ENCODE data around the gene DOCK3. TPM values are rescaled to one million over a fixed set of nuclear protein-coding genes. Genes with fewer than 3 reads are reported as not detected.
"Not testable (repeated sequence)": the region's sequence is repeated elsewhere in the genome, so short reads cannot be mapped to it uniquely, and the experiment has no call there.

DOCK3 gene
- total RNA-seq, 2 experiments from 2014 or later = 3.4 to 4.1 TPM

DNA sequence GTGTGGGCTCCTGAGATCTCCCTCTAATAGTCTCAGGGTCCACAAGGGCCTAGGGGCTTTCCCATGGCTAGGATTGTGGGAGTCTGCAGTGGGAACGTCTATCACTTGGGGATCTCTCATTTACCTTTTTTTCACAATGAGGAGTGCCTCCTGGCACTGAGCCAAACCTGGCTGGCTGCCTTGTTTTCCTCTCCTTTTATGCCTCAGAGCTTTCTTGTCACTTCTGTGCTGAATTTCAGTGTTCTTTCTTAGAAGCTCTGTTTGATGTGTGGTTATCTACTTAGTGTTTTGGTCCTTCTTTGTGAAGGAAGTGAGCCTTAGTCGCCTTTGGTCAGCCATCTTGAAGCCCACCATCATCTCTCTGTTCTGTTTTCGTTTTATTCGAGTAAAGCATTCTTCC lies 33.9 kb downstream of the DOCK3 start:
- DNase-seq (no peak), ATAC-seq (no peak)
- CTCF ChIA-PET = no interaction called here
- H3K27me3 Mint-ChIP-seq = no peaks in the 10 kb centered on the region
- peaks cover 2% of the 10 kb centered on the region for H3K9me3 Mint-ChIP-seq (ENCODE audit: low read depth)
- H3K27ac Mint-ChIP-seq = no peak overlapping the region
- H3K4me1 Mint-ChIP-seq = peaks cover 7% of the 10 kb centered on the region
- no peak overlapping the region for H3K4me3 Mint-ChIP-seq
- peaks cover 2% of the 10 kb centered on the region for H3K36me3 Mint-ChIP-seq

- no peak for ATAC-seq
- H3K4me3 Mint-ChIP-seq = no peak overlapping the region
- peaks cover 3% of the 10 kb centered on the region for H3K36me3 Mint-ChIP-seq
Observed at GRCh38 chr3:50714946-50715345, 40.2 kb downstream of the DOCK3 start.

GRCh38 chr3:50724831-50725230 lies 50.1 kb downstream of the DOCK3 start:
- Mint-ChIP-seq H3K9me3 (ENCODE audit: low read depth) (no peaks in the 10 kb centered on the region), H3K27ac (no peak overlapping the region)
- DNase-seq = no peak

More at GRCh38 chr3:50714946-50715345, 40.2 kb downstream of the DOCK3 start:
- Mint-ChIP-seq H3K27ac (no peak overlapping the region), H3K9me3 (ENCODE audit: low read depth) (peaks cover 2% of the 10 kb centered on the region), H3K4me1 (peaks cover 2% of the 10 kb centered on the region), H3K27me3 (no peaks in the 10 kb centered on the region)
- CTCF ChIA-PET = no interaction called here
- DNase-seq = no peak

DNA sequence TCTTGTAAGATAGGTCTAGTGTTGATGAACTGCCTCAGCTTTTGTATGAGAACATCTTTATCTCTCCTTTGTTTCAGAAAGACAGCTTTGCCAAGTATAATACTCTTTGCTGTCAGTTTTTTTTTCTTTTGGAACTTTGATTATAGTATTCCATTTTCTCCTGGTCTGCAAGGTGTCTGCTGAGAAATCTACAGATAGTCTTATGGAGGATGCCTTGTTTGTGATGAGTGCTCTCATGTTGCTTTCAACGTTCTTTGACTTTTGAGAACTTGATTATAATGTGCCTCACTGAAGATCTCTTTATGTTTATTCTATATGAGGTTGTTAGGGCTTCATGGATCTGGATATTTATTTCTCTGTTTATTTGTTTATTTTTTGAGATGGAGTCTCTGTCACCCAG lies 60.3 kb downstream of the DOCK3 start:
- DNase-seq (no peak), ATAC-seq (no peak)
- no peaks in the 10 kb centered on the region for H3K4me1 Mint-ChIP-seq
- peaks cover 3% of the 10 kb centered on the region for H3K9me3 Mint-ChIP-seq (ENCODE audit: low read depth)
- H3K27ac Mint-ChIP-seq = no peak overlapping the region
- peaks cover 2% of the 10 kb centered on the region for H3K36me3 Mint-ChIP-seq
- H3K27me3 Mint-ChIP-seq = no peaks in the 10 kb centered on the region
- CTCF ChIA-PET = no interaction called here
- H3K4me3 Mint-ChIP-seq = no peak overlapping the region

More at GRCh38 chr3:50724831-50725230, 50.1 kb downstream of the DOCK3 start:
- CTCF ChIA-PET = no interaction called here
- no peak for ATAC-seq
- Mint-ChIP-seq H3K36me3 (peaks cover 3% of the 10 kb centered on the region), H3K4me3 (no peak overlapping the region), H3K4me1 (no peaks in the 10 kb centered on the region), H3K27me3 (peaks cover 11% of the 10 kb centered on the region)

DNA sequence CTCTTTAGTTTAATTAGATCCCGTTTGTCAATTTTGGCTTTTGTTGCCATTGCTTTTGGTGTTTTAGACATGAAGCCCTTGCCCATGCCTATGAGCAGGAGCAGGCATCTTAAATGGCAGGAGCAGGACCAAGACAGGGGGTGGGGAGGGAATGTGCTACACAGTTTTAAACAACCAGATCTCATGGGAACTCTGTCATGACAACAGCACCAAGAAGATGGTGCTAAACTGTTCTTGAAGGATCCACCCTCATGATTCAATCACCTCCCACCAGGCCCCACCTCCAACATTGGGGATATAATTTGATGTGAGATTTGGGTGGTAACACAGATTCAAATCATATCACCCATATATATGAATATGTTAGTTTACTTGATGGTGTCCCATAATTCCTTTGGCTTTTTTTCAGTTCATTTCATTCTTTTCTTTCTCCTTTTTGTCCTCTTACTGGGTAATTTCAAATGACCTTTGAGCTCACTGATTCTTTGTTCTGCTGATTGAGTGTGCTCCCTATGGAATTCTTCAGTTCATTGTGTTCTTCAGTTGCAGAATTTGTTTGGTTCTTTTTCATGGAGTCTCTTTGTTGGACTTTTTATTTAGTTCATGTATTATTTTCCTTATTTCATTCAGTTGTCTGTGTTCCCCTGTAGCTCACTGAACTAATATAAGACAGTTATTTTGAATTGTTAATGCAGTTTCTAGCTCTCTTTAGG lies 62.6 kb downstream of the DOCK3 start:
- CTCF ChIA-PET = interaction anchor here (0.7 kb wide), 1 partner anchor 41 kb away, joined by 3 read pairs; no protein-coding TSS in a partner anchor
- H3K4me1 Mint-ChIP-seq = no peaks in the 10 kb centered on the region
- ATAC-seq (no peak), DNase-seq (no peak)
- H3K27ac Mint-ChIP-seq = no peak overlapping the region
- H3K27me3 Mint-ChIP-seq = no peaks in the 10 kb centered on the region
- peaks cover 3% of the 10 kb centered on the region for H3K9me3 Mint-ChIP-seq (ENCODE audit: low read depth)
- no peak overlapping the region for H3K4me3 Mint-ChIP-seq
- H3K36me3 Mint-ChIP-seq = peaks cover 2% of the 10 kb centered on the region

DNA sequence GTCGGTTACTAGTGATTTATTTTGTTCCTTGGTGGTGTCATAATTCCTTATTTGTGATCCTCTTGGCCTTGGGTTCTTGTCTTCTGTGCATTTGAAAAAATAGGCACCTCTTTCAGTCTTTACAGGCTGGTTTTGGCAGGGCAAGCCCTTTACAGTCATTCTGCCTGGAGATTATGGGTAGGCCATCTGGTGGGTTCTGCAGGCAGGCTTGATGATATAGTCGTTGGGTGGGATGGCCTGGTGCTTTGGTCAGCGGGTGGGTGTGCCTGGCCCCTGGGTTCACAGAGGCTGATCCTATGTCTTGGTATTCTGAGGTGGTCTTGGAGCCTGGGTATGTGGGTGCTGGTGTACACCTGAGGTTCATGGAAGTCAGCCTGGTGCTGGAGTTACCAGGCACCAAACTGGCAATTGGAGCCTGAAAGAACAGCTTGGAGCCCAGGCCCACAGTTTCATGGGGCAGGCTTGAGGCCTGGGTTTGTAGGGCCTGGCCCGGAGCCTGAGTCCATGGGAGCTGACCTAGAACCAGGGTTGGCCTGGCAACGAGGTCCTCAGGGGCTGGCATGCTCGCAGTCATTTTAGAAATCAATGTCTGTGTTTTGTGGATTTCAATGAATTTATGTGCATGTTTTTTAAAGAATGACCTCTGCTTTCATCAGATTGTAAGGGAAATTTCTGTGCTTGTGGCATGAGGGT lies 63.3 kb downstream of the DOCK3 start:
- H3K9me3 Mint-ChIP-seq (ENCODE audit: low read depth) = peaks cover 3% of the 10 kb centered on the region
- no peaks in the 10 kb centered on the region for H3K4me1 Mint-ChIP-seq
- H3K27me3 Mint-ChIP-seq = no peaks in the 10 kb centered on the region
- H3K4me3 Mint-ChIP-seq = no peak overlapping the region
- no peak overlapping the region for H3K27ac Mint-ChIP-seq
- ATAC-seq (no peak), DNase-seq (no peak)
- CTCF ChIA-PET = interaction anchor here (0.7 kb wide), 1 partner anchor 40 kb away, joined by 3 read pairs; no protein-coding TSS in a partner anchor
- H3K36me3 Mint-ChIP-seq = peaks cover 2% of the 10 kb centered on the region

DNA sequence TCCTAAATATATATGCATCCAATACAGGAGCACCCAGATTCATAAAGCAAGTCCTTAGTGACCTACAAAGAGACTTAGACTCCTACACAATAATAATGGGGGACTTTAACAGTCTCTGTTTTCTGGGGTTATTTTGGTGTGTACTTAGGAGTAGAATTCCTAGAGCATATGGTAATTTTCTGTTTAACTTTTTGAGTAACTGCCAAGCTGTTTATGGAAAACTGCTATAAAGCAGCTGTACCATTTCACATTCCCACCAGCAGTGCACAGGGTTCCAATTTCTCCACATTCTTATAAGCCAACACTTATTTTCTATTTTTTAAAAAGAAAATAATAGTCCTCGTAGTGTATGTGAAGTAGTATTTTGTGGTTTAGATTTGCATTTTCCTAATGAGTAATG lies 68.9 kb downstream of the DOCK3 start:
- Mint-ChIP-seq H3K9me3 (ENCODE audit: low read depth) (peaks cover 3% of the 10 kb centered on the region), H3K36me3 (peaks cover 2% of the 10 kb centered on the region), H3K27me3 (no peaks in the 10 kb centered on the region), H3K4me1 (peaks cover 6% of the 10 kb centered on the region), H3K4me3 (no peak overlapping the region), H3K27ac (no peak overlapping the region)
- CTCF ChIA-PET = no interaction called here
- no peak for ATAC-seq
- no peak for DNase-seq

DNA sequence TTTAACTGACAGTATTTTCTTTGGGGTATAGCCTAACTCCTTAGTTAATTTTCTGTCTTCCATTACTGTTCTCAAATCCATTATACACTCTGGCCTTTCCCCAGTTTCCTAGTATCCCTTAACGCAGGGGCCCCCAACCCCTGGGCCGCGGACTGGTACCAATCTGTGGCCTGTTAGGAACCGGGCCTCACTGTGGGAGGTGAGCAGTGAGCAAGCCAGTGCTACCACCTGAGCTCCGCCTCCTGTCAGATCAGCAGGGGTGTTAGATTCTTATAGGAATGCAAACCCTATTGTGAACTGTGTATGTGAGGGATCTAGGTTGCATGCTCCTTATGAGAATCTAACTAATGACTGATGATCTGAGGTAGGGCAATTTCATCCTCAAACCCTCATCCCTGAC lies 75.1 kb downstream of the DOCK3 start:
- no peaks in the 10 kb centered on the region for H3K27me3 Mint-ChIP-seq
- CTCF ChIA-PET = no interaction called here
- no peak for ATAC-seq
- peaks cover 3% of the 10 kb centered on the region for H3K9me3 Mint-ChIP-seq (ENCODE audit: low read depth)
- H3K36me3 Mint-ChIP-seq = no peaks in the 10 kb centered on the region
- H3K4me1 Mint-ChIP-seq = peaks cover 9% of the 10 kb centered on the region
- no peak overlapping the region for H3K27ac Mint-ChIP-seq
- no peak overlapping the region for H3K4me3 Mint-ChIP-seq
- DNase-seq = no peak

GRCh38 chr3:50759015-50759414 lies 84.3 kb downstream of the DOCK3 start:
- no peaks in the 10 kb centered on the region for H3K9me3 Mint-ChIP-seq (ENCODE audit: low read depth)
- H3K4me3 Mint-ChIP-seq = no peak overlapping the region
- no peak overlapping the region for H3K27ac Mint-ChIP-seq
- no peaks in the 10 kb centered on the region for H3K4me1 Mint-ChIP-seq
- CTCF ChIA-PET = no interaction called here
- ATAC-seq = no peak
- no peak for DNase-seq
- H3K36me3 Mint-ChIP-seq = no peaks in the 10 kb centered on the region
- no peaks in the 10 kb centered on the region for H3K27me3 Mint-ChIP-seq

DNA sequence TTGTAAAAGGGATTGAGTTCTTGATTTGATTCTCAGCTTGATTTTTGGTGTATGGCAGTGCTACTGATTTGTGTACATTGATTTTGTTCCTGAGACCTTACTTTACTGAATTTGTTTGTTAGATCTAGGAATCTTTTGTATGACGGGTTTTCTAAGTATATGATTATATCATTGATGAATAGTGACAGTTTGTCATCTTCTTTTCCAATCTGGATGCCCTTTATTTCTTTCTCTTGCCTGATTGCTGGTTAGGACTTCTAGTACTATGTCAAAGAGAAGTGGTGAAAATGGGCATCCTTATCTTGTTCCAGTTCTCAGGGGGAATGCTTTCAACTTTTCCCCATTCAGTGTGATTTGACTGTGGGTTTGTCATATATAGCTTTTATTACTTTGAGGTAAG lies 103.0 kb downstream of the DOCK3 start:
- Mint-ChIP-seq H3K9me3 (ENCODE audit: low read depth) (peaks cover 4% of the 10 kb centered on the region), H3K4me1 (no peaks in the 10 kb centered on the region), H3K4me3 (no peak overlapping the region), H3K27ac (no peak overlapping the region), H3K36me3 (peaks cover 4% of the 10 kb centered on the region), H3K27me3 (peaks cover 33% of the 10 kb centered on the region)
- ATAC-seq (no peak), DNase-seq (no peak)
- CTCF ChIA-PET = no interaction called here

- Mint-ChIP-seq H3K27me3 (peaks cover 14% of the 10 kb centered on the region), H3K36me3 (peaks cover 14% of the 10 kb centered on the region)
- H3K9me3 Mint-ChIP-seq (ENCODE audit: low read depth); ATAC-seq; DNase-seq; H3K4me1 Mint-ChIP-seq; CTCF ChIA-PET; H3K27ac Mint-ChIP-seq; H3K4me3 Mint-ChIP-seq: not testable (repeated sequence)
Observed at GRCh38 chr3:50781766-50782165, 107.0 kb downstream of the DOCK3 start.

DNA sequence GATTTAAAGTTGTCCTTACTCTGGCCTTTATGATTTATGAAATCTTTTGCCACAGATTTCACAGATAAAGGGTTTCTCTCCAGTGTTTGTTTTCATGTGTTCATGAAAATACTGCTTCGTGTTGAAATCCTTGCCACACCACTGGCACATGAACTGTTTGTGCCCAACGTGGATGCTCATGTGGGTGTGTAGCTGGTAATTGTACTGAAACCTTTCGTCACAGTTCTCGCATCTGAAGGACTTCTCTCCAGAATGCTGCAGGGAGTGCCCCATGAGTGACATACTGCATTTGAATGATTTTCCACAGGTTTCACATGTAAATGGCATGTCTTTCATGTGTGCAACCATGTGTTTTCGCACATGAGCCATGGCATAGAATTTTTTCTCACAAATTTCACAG lies 111.9 kb downstream of the DOCK3 start:
- Mint-ChIP-seq H3K4me1 (no peaks in the 10 kb centered on the region), H3K36me3 (peaks cover 14% of the 10 kb centered on the region), H3K27me3 (peaks cover 3% of the 10 kb centered on the region), H3K27ac (no peak overlapping the region), H3K9me3 (ENCODE audit: low read depth) (peaks cover 5% of the 10 kb centered on the region), H3K4me3 (no peak overlapping the region)
- ATAC-seq (no peak), DNase-seq (no peak)
- CTCF ChIA-PET = no interaction called here

- CTCF ChIA-PET = not testable (repeated sequence)
Observed at GRCh38 chr3:50790894-50791293, 116.2 kb downstream of the DOCK3 start.

DNA sequence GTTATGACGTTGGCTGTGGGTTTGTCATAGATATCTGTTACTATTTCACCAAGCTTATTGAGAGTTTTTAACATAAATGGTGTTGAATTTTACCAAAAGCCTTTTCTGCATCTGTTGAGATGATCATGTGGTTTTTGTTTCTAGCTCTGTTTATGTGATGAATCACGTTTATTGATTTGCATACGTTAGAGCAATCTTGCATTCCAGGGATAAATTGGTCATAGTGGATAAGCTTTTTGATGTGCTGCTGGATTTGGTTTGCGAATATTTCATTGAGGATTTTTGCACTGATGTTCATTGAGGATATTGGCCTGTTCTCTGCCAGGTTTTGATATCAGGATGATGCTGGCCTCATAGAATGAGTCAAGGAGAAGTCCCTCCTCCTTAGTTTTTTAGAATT lies 117.8 kb downstream of the DOCK3 start:
- H3K9me3 Mint-ChIP-seq (ENCODE audit: low read depth) = no peaks in the 10 kb centered on the region
- ATAC-seq (no peak), DNase-seq (no peak)
- H3K27me3 Mint-ChIP-seq = no peaks in the 10 kb centered on the region
- CTCF ChIA-PET = no interaction called here
- peaks cover 1% of the 10 kb centered on the region for H3K36me3 Mint-ChIP-seq
- no peak overlapping the region for H3K27ac Mint-ChIP-seq
- no peak overlapping the region for H3K4me3 Mint-ChIP-seq
- no peaks in the 10 kb centered on the region for H3K4me1 Mint-ChIP-seq

More at GRCh38 chr3:50790894-50791293, 116.2 kb downstream of the DOCK3 start:
- H3K36me3 Mint-ChIP-seq; ATAC-seq; H3K4me1 Mint-ChIP-seq; H3K27ac Mint-ChIP-seq; H3K9me3 Mint-ChIP-seq (ENCODE audit: low read depth); DNase-seq; H3K4me3 Mint-ChIP-seq; H3K27me3 Mint-ChIP-seq: not testable (repeated sequence)

Data from activated CD8-positive, alpha-beta memory T cell treated with anti-CD3 and anti-CD28 coated beads, Interleukin-2, amount 10 ng/mL, durations not matched to agents 7 days and 5 days (primary cell).